Activated T-cell treated with anti-CD3 and anti-CD28 coated beads, Interleukin-2, amount 50 U/mL, for 4 hours (primary cell): ENCODE results near the gene BCL6B. TPM values are rescaled to one million over a fixed set of nuclear protein-coding genes. Genes with fewer than 3 reads are reported as not detected.
"Not testable (repeated sequence)": the region's sequence is repeated elsewhere in the genome, so short reads cannot be mapped to it uniquely, and the experiment has no call there.

Experiments
- ATAC-seq, 2 donors: fragments of 200-7000 bp; cut with Tn5 transposase; one replicate each; pipeline ENCODE4 v1.10.0; 2021
- DNase-seq: peaks from one replicate; pipeline ENCODE4 v3.0.0-alpha.2; 2020
- H3K27me3 Mint-ChIP-seq: one replicate; pipeline ENCODE4 v1.8.0; 2021; ENCODE audit warnings: low read depth, mixed read lengths
- H3K36me3 Mint-ChIP-seq: one replicate; pipeline ENCODE4 v1.8.0; 2022; ENCODE audit warnings: mixed read lengths; ENCODE audit not compliant: insufficient read depth
- H3K4me1 Mint-ChIP-seq: one replicate; pipeline ENCODE4 v1.8.0; 2021; ENCODE audit warnings: low read depth, mixed read lengths
- H3K4me3 Mint-ChIP-seq: one replicate; pipeline ENCODE4 v1.8.0; 2021; ENCODE audit warnings: mild to moderate bottlenecking, moderate library complexity, mixed read lengths
- H3K9me3 Mint-ChIP-seq: one replicate; pipeline ENCODE4 v1.8.0; 2021; ENCODE audit warnings: mixed read lengths
- total RNA-seq, 3 donors: library from RNA; stranded (reverse); gene quantifications; one replicate each; pipeline ENCODE4 v1.2.1, GENCODE V29; 2021

BCL6B gene
- total RNA-seq, 3 donors from 2014 or later = 0.21 to 0.41 (median 0.25) TPM

- peak; percentile 4 to 16 for ATAC-seq
- H3K27me3 Mint-ChIP-seq, H3K36me3 Mint-ChIP-seq, H3K9me3 Mint-ChIP-seq: not testable (repeated sequence)
- peak; percentile 57 for DNase-seq
- Mint-ChIP-seq H3K4me3 (peak overlapping the region; percentile 78), H3K4me1 (peaks cover 33% of the 10 kb centered on the region)
Measured at GRCh38 chr17:7046725-7047397, 24.0 kb downstream of the BCL6B start.

GRCh38 chr17:7047566-7047965, 24.7 kb downstream of the BCL6B start:
- ATAC-seq = peak; percentile 44 to 69

GRCh38 chr17:7048968-7049367, 26.1 kb downstream of the BCL6B start:
- no peak for ATAC-seq
- Mint-ChIP-seq H3K9me3 (no peaks in the 10 kb centered on the region), H3K36me3 (no peaks in the 10 kb centered on the region), H3K4me3 (no peak overlapping the region), H3K4me1 (peaks cover 25% of the 10 kb centered on the region), H3K27me3 (no peaks in the 10 kb centered on the region)
- no peak for DNase-seq

More at GRCh38 chr17:7047566-7047965, 24.7 kb downstream of the BCL6B start:
- H3K27me3 Mint-ChIP-seq = no peaks in the 10 kb centered on the region
- DNase-seq = no peak
- no peaks in the 10 kb centered on the region for H3K9me3 Mint-ChIP-seq
- H3K4me3 Mint-ChIP-seq = peak overlapping the region; percentile 78
- no peaks in the 10 kb centered on the region for H3K36me3 Mint-ChIP-seq
- peaks cover 28% of the 10 kb centered on the region for H3K4me1 Mint-ChIP-seq

- H3K27me3 Mint-ChIP-seq, DNase-seq, H3K36me3 Mint-ChIP-seq, H3K4me3 Mint-ChIP-seq, ATAC-seq, H3K9me3 Mint-ChIP-seq: not testable (repeated sequence)
- H3K4me1 Mint-ChIP-seq = peaks cover 25% of the 10 kb centered on the region
Measured at GRCh38 chr17:7050583-7050982, 27.7 kb downstream of the BCL6B start.

- Mint-ChIP-seq H3K9me3 (no peaks in the 10 kb centered on the region), H3K36me3 (no peaks in the 10 kb centered on the region)
Measured at GRCh38 chr17:7056386-7056785, 33.5 kb downstream of the BCL6B start.

GRCh38 chr17:7058831-7059447, 36.1 kb downstream of the BCL6B start:
- Mint-ChIP-seq H3K4me3 (no peak overlapping the region), H3K36me3 (no peaks in the 10 kb centered on the region), H3K27me3 (peaks cover 4% of the 10 kb centered on the region), H3K4me1 (peaks cover 23% of the 10 kb centered on the region), H3K9me3 (no peaks in the 10 kb centered on the region)
- DNase-seq (no peak), ATAC-seq (no peak)

More at GRCh38 chr17:7056386-7056785, 33.5 kb downstream of the BCL6B start:
- peaks cover 1% of the 10 kb centered on the region for H3K27me3 Mint-ChIP-seq
- DNase-seq (no peak), ATAC-seq (no peak)
- H3K4me1 Mint-ChIP-seq = peaks cover 20% of the 10 kb centered on the region
- H3K4me3 Mint-ChIP-seq = no peak overlapping the region

GRCh38 chr17:7060165-7060891, 37.5 kb downstream of the BCL6B start:
- DNase-seq (no peak), ATAC-seq (peak; percentile 93 to 96)
- Mint-ChIP-seq H3K9me3 (no peaks in the 10 kb centered on the region), H3K4me3 (no peak overlapping the region), H3K27me3 (peaks cover 6% of the 10 kb centered on the region), H3K36me3 (no peaks in the 10 kb centered on the region), H3K4me1 (peaks cover 23% of the 10 kb centered on the region)

GRCh38 chr17:7063518-7064094, 40.8 kb downstream of the BCL6B start:
- Mint-ChIP-seq H3K4me3 (no peak overlapping the region), H3K27me3 (peaks cover 6% of the 10 kb centered on the region), H3K36me3 (peaks cover under 1% of the 10 kb centered on the region), H3K4me1 (peaks cover 22% of the 10 kb centered on the region), H3K9me3 (peaks cover 13% of the 10 kb centered on the region)
- ATAC-seq (no peak), DNase-seq (no peak)

- H3K4me1 Mint-ChIP-seq = peaks cover 16% of the 10 kb centered on the region
- peaks cover 2% of the 10 kb centered on the region for H3K36me3 Mint-ChIP-seq
- H3K27me3 Mint-ChIP-seq = peaks cover 6% of the 10 kb centered on the region
- DNase-seq = no peak
- no peak overlapping the region for H3K4me3 Mint-ChIP-seq
- no peak for ATAC-seq
- H3K9me3 Mint-ChIP-seq = peaks cover 17% of the 10 kb centered on the region
Measured at GRCh38 chr17:7064261-7064660, 41.4 kb downstream of the BCL6B start.

- Mint-ChIP-seq H3K9me3 (peaks cover 17% of the 10 kb centered on the region), H3K27me3 (peaks cover 3% of the 10 kb centered on the region), H3K4me3 (no peak overlapping the region), H3K36me3 (peaks cover 2% of the 10 kb centered on the region), H3K4me1 (no peaks in the 10 kb centered on the region)
- ATAC-seq (no peak), DNase-seq (no peak)
Measured at GRCh38 chr17:7067198-7067597, 44.3 kb downstream of the BCL6B start.

- ATAC-seq = no peak
- no peaks in the 10 kb centered on the region for H3K4me1 Mint-ChIP-seq
- H3K9me3 Mint-ChIP-seq = peaks cover 17% of the 10 kb centered on the region
- DNase-seq = no peak
- H3K4me3 Mint-ChIP-seq = no peak overlapping the region
- H3K36me3 Mint-ChIP-seq = peaks cover 2% of the 10 kb centered on the region
- peaks cover 2% of the 10 kb centered on the region for H3K27me3 Mint-ChIP-seq
Measured at GRCh38 chr17:7068268-7068667, 45.4 kb downstream of the BCL6B start.

GRCh38 chr17:7070712-7071111, 47.9 kb downstream of the BCL6B start:
- H3K36me3 Mint-ChIP-seq = peaks cover 2% of the 10 kb centered on the region
- peaks cover 17% of the 10 kb centered on the region for H3K9me3 Mint-ChIP-seq
- H3K27me3 Mint-ChIP-seq = no peaks in the 10 kb centered on the region
- DNase-seq (no peak), ATAC-seq (no peak)
- no peaks in the 10 kb centered on the region for H3K4me1 Mint-ChIP-seq
- H3K4me3 Mint-ChIP-seq = no peak overlapping the region

- DNase-seq (no peak), ATAC-seq (no peak)
- no peaks in the 10 kb centered on the region for H3K4me1 Mint-ChIP-seq
- peaks cover 14% of the 10 kb centered on the region for H3K9me3 Mint-ChIP-seq
- no peaks in the 10 kb centered on the region for H3K27me3 Mint-ChIP-seq
- H3K4me3 Mint-ChIP-seq = no peak overlapping the region
- H3K36me3 Mint-ChIP-seq = peaks cover 2% of the 10 kb centered on the region
Measured at GRCh38 chr17:7072406-7072805, 49.6 kb downstream of the BCL6B start.

GRCh38 chr17:7074931-7075330, 52.1 kb downstream of the BCL6B start:
- Mint-ChIP-seq H3K36me3 (no peaks in the 10 kb centered on the region), H3K9me3 (no peaks in the 10 kb centered on the region), H3K4me3 (no peak overlapping the region), H3K27me3 (no peaks in the 10 kb centered on the region), H3K4me1 (no peaks in the 10 kb centered on the region)
- ATAC-seq (no peak), DNase-seq (no peak)
